Measurements from ENCODE around the gene ACOX1.

GRCh38 chr17:76014925-76015261 lies 35.9 kb upstream of the ACOX1 start:
- TF ChIP-seq CTCF (conservative IDR thresholded peaks at IDR 0.05; ENCODE audit: low read depth, low read length) (peak; percentile 18; the same call in 1 of the 2 replicates), EZH2 (IDR thresholded peaks at IDR 0.05; ENCODE audit: borderline replicate concordance, low read depth, low read length, poor library complexity, severe bottlenecking) (no peak)
